ENCODE measurements around the gene HAND2.

GRCh38 chr4:173545440-173545839 is 15.4 kb upstream of the HAND2 start:
- TF ChIP-seq CTCF (IDR thresholded peaks at IDR 0.05; ENCODE audit: insufficient read depth, low read depth, low read length) (no peak), EZH2 (IDR thresholded peaks at IDR 0.05; ENCODE audit: insufficient read depth, low read length) (no peak)
